ENCODE data around the gene CPNE7. TPM values are rescaled to one million over a fixed set of nuclear protein-coding genes. Genes with fewer than 3 reads are reported as not detected.

CPNE7 gene
- polyA plus RNA-seq, 4 donors: 0.22 to 20.3 (median 7.9) TPM

- Histone ChIP-seq H3K36me3 (ENCODE audit: control insufficient read depth in 3 of 3, insufficient read depth in 2 of 3, low read depth in 1 of 3, low read length in 3 of 3) (no peaks in the 10 kb centered on the region), H3K27ac (ENCODE audit: low read depth in 1 of 3, low read length in 2 of 3) (no peak overlapping the region), H3K4me3 (ENCODE audit: low read depth in 1 of 3, low read length in 3 of 3) (no peak overlapping the region), H3K9me3 (ENCODE audit: control insufficient read depth in 2 of 2, insufficient read depth in 1 of 2, low read depth in 1 of 2, low read length in 1 of 2) (no peaks in the 10 kb centered on the region), H3K4me1 (ENCODE audit: control insufficient read depth in 3 of 3, insufficient read depth in 2 of 3, low read depth in 1 of 3, low read length in 2 of 3) (no peaks in the 10 kb centered on the region), H3K27me3 (ENCODE audit: control insufficient read depth in 3 of 3, insufficient read depth in 3 of 3, low read length in 3 of 3) (peaks cover 0 to 3% (median 0%) of the 10 kb centered on the region in 3 donors)
- DNase-seq (no peak), FAIRE-seq (no peak)
- 87 to 89% (median 87%) methylated on average over 10 of the region's 10 CpGs for WGBS, 3 donors
These were observed 24.3 kb downstream of the CPNE7 start for GRCh38 chr16:89599902-89600301.

GRCh38 chr16:89600427-89600826 is 24.9 kb downstream of the CPNE7 start:
- FAIRE-seq: no peak
- peaks cover 0 to 3% (median 0%) of the 10 kb centered on the region in 3 donors for H3K27me3 ChIP-seq (ENCODE audit: control insufficient read depth in 3 of 3, insufficient read depth in 3 of 3, low read length in 3 of 3)
- no peak overlapping the region for H3K4me3 ChIP-seq (ENCODE audit: low read depth in 1 of 3, low read length in 3 of 3)
- no peaks in the 10 kb centered on the region for H3K4me1 ChIP-seq (ENCODE audit: control insufficient read depth in 3 of 3, insufficient read depth in 2 of 3, low read depth in 1 of 3, low read length in 2 of 3)
- DNase-seq: no peak
- H3K9me3 ChIP-seq (ENCODE audit: control insufficient read depth in 2 of 2, insufficient read depth in 1 of 2, low read depth in 1 of 2, low read length in 1 of 2): no peaks in the 10 kb centered on the region
- 78 to 87% (median 83%) methylated on average over 12 of the region's 12 CpGs for WGBS, 3 donors
- no peaks in the 10 kb centered on the region for H3K36me3 ChIP-seq (ENCODE audit: control insufficient read depth in 3 of 3, insufficient read depth in 2 of 3, low read depth in 1 of 3, low read length in 3 of 3)
- H3K27ac ChIP-seq (ENCODE audit: low read depth in 1 of 3, low read length in 2 of 3): no peak overlapping the region

GRCh38 chr16:89600956-89601355 is 25.4 kb downstream of the CPNE7 start:
- no peak overlapping the region for H3K4me3 ChIP-seq (ENCODE audit: low read depth in 1 of 3, low read length in 3 of 3)
- 76 to 84% (median 76%) methylated on average over 8 of the region's 8 CpGs for WGBS, 3 donors
- DNase-seq: no peak
- no peaks in the 10 kb centered on the region for H3K4me1 ChIP-seq (ENCODE audit: control insufficient read depth in 3 of 3, insufficient read depth in 2 of 3, low read depth in 1 of 3, low read length in 2 of 3)
- H3K9me3 ChIP-seq (ENCODE audit: control insufficient read depth in 2 of 2, insufficient read depth in 1 of 2, low read depth in 1 of 2, low read length in 1 of 2): no peaks in the 10 kb centered on the region
- FAIRE-seq: no peak
- peaks cover 0 to 3% (median 0%) of the 10 kb centered on the region in 3 donors for H3K27me3 ChIP-seq (ENCODE audit: control insufficient read depth in 3 of 3, insufficient read depth in 3 of 3, low read length in 3 of 3)
- H3K36me3 ChIP-seq (ENCODE audit: control insufficient read depth in 3 of 3, insufficient read depth in 2 of 3, low read depth in 1 of 3, low read length in 3 of 3): no peaks in the 10 kb centered on the region
- H3K27ac ChIP-seq (ENCODE audit: low read depth in 1 of 3, low read length in 2 of 3): no peak overlapping the region

GRCh38 chr16:89601906-89602272 is 26.3 kb downstream of the CPNE7 start:
- no peak for DNase-seq
- FAIRE-seq: no peak
- 67 to 83% (median 74%) methylated on average over 22 of the region's 22 CpGs for WGBS, 3 donors
- H3K4me3 ChIP-seq (ENCODE audit: low read depth in 1 of 3, low read length in 3 of 3): no peak overlapping the region
- no peaks in the 10 kb centered on the region for H3K9me3 ChIP-seq (ENCODE audit: control insufficient read depth in 2 of 2, insufficient read depth in 1 of 2, low read depth in 1 of 2, low read length in 1 of 2)
- H3K27ac ChIP-seq (ENCODE audit: low read depth in 1 of 3, low read length in 2 of 3): no peak overlapping the region
- no peaks in the 10 kb centered on the region for H3K36me3 ChIP-seq (ENCODE audit: control insufficient read depth in 3 of 3, insufficient read depth in 2 of 3, low read depth in 1 of 3, low read length in 3 of 3)
- peaks cover 0 to 3% (median 0%) of the 10 kb centered on the region in 3 donors for H3K27me3 ChIP-seq (ENCODE audit: control insufficient read depth in 3 of 3, insufficient read depth in 3 of 3, low read length in 3 of 3)
- no peaks in the 10 kb centered on the region for H3K4me1 ChIP-seq (ENCODE audit: control insufficient read depth in 3 of 3, insufficient read depth in 2 of 3, low read depth in 1 of 3, low read length in 2 of 3)

- 11 to 40% (median 36%) methylated on average over 22 of the region's 22 CpGs for WGBS, 3 donors
- H3K36me3 ChIP-seq (ENCODE audit: control insufficient read depth in 3 of 3, insufficient read depth in 2 of 3, low read depth in 1 of 3, low read length in 3 of 3): no peaks in the 10 kb centered on the region
- DNase-seq: no peak
- no peak overlapping the region for H3K27ac ChIP-seq (ENCODE audit: low read depth in 1 of 3, low read length in 2 of 3)
- H3K4me1 ChIP-seq (ENCODE audit: control insufficient read depth in 3 of 3, insufficient read depth in 2 of 3, low read depth in 1 of 3, low read length in 2 of 3): peaks cover 0 to 2% (median 0%) of the 10 kb centered on the region in 3 donors
- H3K4me3 ChIP-seq (ENCODE audit: low read depth in 1 of 3, low read length in 3 of 3): no peak overlapping the region
- H3K9me3 ChIP-seq (ENCODE audit: control insufficient read depth in 2 of 2, insufficient read depth in 1 of 2, low read depth in 1 of 2, low read length in 1 of 2): no peaks in the 10 kb centered on the region
- peaks cover 0 to 3% (median 0%) of the 10 kb centered on the region in 3 donors for H3K27me3 ChIP-seq (ENCODE audit: control insufficient read depth in 3 of 3, insufficient read depth in 3 of 3, low read length in 3 of 3)
- FAIRE-seq: no peak
These were observed 26.9 kb downstream of the CPNE7 start for GRCh38 chr16:89602273-89602951.

GRCh38 chr16:89602952-89603590 is 27.5 kb downstream of the CPNE7 start:
- 66 to 75% (median 67%) methylated on average over 5 of the region's 5 CpGs for WGBS, 3 donors
- FAIRE-seq: no peak
- H3K36me3 ChIP-seq (ENCODE audit: control insufficient read depth in 3 of 3, insufficient read depth in 2 of 3, low read depth in 1 of 3, low read length in 3 of 3): no peaks in the 10 kb centered on the region
- DNase-seq: no peak
- no peak overlapping the region for H3K4me3 ChIP-seq (ENCODE audit: low read depth in 1 of 3, low read length in 3 of 3)
- H3K27me3 ChIP-seq (ENCODE audit: control insufficient read depth in 3 of 3, insufficient read depth in 3 of 3, low read length in 3 of 3): peaks cover 0 to 3% (median 0%) of the 10 kb centered on the region in 3 donors
- H3K4me1 ChIP-seq (ENCODE audit: control insufficient read depth in 3 of 3, insufficient read depth in 2 of 3, low read depth in 1 of 3, low read length in 2 of 3): peaks cover 0 to 9% (median 0%) of the 10 kb centered on the region in 3 donors
- no peak overlapping the region for H3K27ac ChIP-seq (ENCODE audit: low read depth in 1 of 3, low read length in 2 of 3)
- no peaks in the 10 kb centered on the region for H3K9me3 ChIP-seq (ENCODE audit: control insufficient read depth in 2 of 2, insufficient read depth in 1 of 2, low read depth in 1 of 2, low read length in 1 of 2)

GRCh38 chr16:89604764-89605163 is 29.2 kb downstream of the CPNE7 start:
- FAIRE-seq (no peak), DNase-seq (no peak)
- Histone ChIP-seq H3K27ac (ENCODE audit: low read depth in 1 of 3, low read length in 2 of 3) (no peak overlapping the region), H3K4me1 (ENCODE audit: control insufficient read depth in 3 of 3, insufficient read depth in 2 of 3, low read depth in 1 of 3, low read length in 2 of 3) (peaks cover 0 to 20% (median 2%) of the 10 kb centered on the region in 3 donors), H3K36me3 (ENCODE audit: control insufficient read depth in 3 of 3, insufficient read depth in 2 of 3, low read depth in 1 of 3, low read length in 3 of 3) (no peaks in the 10 kb centered on the region), H3K4me3 (ENCODE audit: low read depth in 1 of 3, low read length in 3 of 3) (no peak overlapping the region), H3K9me3 (ENCODE audit: control insufficient read depth in 2 of 2, insufficient read depth in 1 of 2, low read depth in 1 of 2, low read length in 1 of 2) (peaks cover 0 to 5% of the 10 kb centered on the region in 2 donors), H3K27me3 (ENCODE audit: control insufficient read depth in 3 of 3, insufficient read depth in 3 of 3, low read length in 3 of 3) (peaks cover 0 to 3% (median 0%) of the 10 kb centered on the region in 3 donors)
- 84 to 93% (median 88%) methylated on average over 16 of the region's 16 CpGs for WGBS, 3 donors

GRCh38 chr16:89605186-89605970 is 29.8 kb downstream of the CPNE7 start:
- Histone ChIP-seq H3K27me3 (ENCODE audit: control insufficient read depth in 3 of 3, insufficient read depth in 3 of 3, low read length in 3 of 3) (peaks cover 0 to 3% (median 0%) of the 10 kb centered on the region in 3 donors), H3K27ac (ENCODE audit: low read depth in 1 of 3, low read length in 2 of 3) (no peak overlapping the region), H3K4me1 (ENCODE audit: control insufficient read depth in 3 of 3, insufficient read depth in 2 of 3, low read depth in 1 of 3, low read length in 2 of 3) (peaks cover 0 to 20% (median 2%) of the 10 kb centered on the region in 3 donors), H3K36me3 (ENCODE audit: control insufficient read depth in 3 of 3, insufficient read depth in 2 of 3, low read depth in 1 of 3, low read length in 3 of 3) (no peaks in the 10 kb centered on the region), H3K4me3 (ENCODE audit: low read depth in 1 of 3, low read length in 3 of 3) (no peak overlapping the region), H3K9me3 (ENCODE audit: control insufficient read depth in 2 of 2, insufficient read depth in 1 of 2, low read depth in 1 of 2, low read length in 1 of 2) (peaks cover 0 to 5% of the 10 kb centered on the region in 2 donors)
- no peak for FAIRE-seq
- DNase-seq: no peak
- 85 to 88% (median 85%) methylated on average over 32 to 34 of the region's 34 CpGs for WGBS, 3 donors
